ENCODE measurements around the gene ST3GAL6.

GRCh38 chr3:98814817-98815420 is 51.8 kb downstream of the ST3GAL6 start:
- no peak for TF ChIP-seq CTCF (IDR thresholded peaks at IDR 0.05; ENCODE audit: low read length)
- no peak for TF ChIP-seq EZH2phosphoT487 (IDR thresholded peaks at IDR 0.05; ENCODE audit: low read length)

Data from MM.1S (cell line).